ENCODE measurements around the gene SCYGR1.
"Not testable (repeated sequence)": the region's sequence is repeated elsewhere in the genome, so short reads cannot be mapped to it uniquely, and the experiment has no call there.

Gene SCYGR1

DNA sequence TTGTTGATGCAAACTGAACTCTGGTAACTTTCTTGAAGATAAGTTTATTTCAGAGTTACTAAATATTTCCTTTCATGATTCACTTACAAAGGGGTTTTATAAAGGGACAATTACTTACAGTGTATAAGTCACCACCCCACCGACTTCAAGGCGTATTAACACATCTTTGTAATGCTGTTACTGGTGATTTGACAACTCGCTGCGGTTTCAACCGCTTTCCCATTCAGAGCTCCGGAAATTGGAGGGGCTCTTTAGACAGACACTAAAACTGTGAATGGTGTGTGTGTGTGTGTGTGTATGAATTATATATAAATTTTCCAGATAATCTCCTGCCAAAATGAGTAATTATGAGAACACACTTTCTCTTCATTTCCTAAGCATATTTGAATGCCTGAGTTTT is 13.6 kb downstream of the SCYGR1 start:
- FAIRE-seq (no peak), DNase-seq (ENCODE audit: insufficient read length, low spot score) (no peak)

DNA sequence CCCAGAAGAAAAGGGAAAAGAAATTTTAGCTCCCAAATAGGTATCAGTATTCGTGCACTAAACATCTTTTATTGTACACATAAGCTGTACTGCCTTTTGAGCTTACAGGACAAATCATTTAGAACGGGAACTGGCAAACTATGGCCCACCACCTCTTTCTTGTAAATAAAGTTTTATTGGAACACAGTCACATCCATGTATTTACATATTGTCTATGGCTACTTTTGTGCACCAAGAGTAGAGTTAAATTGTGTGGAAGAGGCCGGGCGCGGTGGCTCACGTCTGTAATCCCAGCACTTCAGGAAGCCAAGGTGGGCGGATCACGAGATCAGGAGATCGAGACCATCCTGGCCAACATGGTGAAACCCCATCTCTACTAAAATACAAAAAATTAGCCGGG is 14.4 kb downstream of the SCYGR1 start:
- no peak for FAIRE-seq
- DNase-seq (ENCODE audit: insufficient read length, low spot score), result no peak

DNA sequence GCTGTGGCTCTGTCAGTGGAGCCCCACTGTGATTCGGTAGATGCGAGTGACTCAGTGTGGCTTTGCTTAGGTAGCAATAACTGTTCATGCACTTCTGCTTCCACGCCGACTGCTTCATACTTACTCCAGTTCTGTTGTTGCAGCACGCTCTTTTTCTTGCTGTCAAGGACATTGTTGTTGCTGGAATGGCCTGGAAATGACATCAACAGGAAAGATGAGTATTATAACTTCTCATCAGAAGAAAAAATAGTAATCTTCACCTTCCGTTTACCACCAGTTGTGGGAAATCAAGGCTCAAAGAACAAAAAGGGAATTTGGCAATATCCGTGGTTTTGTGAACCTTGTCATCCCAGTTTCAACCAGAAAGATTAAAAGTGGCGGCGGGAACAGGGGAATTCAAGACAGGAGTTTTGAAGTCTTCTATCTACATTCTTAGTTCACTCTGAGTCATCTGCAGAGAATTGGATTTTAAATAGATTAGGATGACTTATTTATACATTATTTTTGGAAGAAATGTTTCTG is 16.9 kb downstream of the SCYGR1 start:
- FAIRE-seq (no peak), DNase-seq (ENCODE audit: insufficient read length, low spot score) (no peak)

DNA sequence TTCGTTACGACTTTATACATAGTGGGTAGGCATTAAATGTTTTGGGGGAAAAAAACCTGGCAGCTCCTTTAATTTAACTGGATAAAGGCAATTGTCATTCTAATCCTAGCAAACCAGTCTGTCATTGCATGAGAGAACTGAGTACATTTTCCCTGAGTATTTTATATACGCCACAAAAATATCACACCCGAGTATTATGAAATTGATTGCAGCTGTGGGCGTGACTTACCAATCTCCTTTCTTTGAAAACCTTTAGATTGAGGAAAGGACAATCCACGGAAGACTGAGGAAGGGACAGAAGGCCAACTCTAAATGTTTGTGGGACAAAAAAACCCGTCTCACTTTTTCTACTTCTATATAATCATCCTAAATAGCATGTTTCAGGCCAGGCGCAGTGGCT is 17.7 kb downstream of the SCYGR1 start:
- FAIRE-seq (no peak), DNase-seq (ENCODE audit: insufficient read length, low spot score) (no peak)

DNA sequence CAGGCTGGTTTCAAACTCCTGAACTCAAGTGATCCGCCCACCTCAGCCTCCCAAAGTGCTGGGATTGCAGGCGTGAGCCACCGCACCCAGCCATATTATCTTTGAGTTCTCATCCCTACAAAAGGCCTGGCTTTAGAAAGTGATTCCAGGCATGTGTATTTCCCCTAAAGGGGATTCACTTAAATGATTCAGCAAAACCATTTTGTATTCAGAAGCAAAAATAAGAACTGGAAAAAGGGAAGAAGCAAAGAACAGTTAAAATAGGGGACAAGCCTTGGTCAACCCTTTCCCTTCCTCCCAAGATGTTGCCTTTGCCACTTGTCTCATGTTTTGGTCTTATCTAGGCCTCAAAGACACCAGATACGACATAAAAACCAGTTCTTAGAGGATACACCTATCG is 19.2 kb downstream of the SCYGR1 start:
- DNase-seq (ENCODE audit: insufficient read length, low spot score) (no peak), FAIRE-seq (no peak)

DNA sequence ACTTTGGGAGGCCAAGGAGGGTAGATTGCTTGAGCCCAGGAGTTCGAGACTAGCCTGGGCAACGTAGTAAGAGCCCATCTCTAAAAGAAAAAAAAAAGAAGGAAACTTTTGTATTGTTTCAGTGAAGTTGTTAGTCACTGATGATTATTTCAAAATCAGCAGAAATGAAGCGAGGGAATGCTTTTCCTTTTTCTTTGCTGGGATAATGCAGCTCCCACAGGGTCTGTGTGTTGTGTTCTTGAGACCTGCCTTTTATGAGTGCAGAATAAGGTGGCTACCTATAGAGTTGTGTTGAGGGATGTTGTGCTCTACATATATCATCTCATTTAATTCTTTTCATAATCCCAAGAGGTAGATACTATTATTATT is 20.3 kb downstream of the SCYGR1 start:
- no peak for DNase-seq (ENCODE audit: insufficient read length, low spot score)
- no peak for FAIRE-seq

DNA sequence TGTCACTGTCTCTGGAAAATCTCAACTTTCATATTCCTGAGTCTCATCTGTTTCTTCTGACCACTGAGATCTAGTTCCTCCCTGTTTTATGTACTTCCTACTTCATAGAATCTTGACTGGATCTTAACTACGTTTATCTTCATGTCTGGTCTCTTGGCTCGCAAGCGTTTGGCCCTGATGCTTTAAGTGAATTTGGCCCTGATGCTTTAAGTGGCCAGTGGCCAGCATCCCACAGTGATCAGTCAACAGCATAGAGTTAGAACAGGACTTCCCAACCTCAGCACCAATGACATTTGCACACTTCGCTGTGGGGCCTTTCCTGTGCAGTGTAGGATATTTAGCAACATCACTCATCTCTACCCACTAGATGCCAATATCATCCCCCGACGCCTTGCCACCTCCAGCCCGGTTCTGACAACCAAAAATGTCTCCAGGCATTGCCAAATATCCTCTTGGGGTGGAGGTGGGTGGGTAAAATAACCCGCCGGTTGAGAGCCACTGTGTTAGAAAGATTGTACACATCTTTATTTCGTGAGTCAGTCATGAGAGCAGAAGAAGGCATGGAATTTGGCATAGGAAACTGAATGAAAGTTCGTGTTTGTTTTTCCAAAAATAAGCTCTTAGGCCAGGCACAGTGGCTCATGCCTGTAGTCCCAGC is 20.9 kb downstream of the SCYGR1 start:
- DNase-seq (ENCODE audit: insufficient read length, low spot score) (no peak), FAIRE-seq (no peak)

DNA sequence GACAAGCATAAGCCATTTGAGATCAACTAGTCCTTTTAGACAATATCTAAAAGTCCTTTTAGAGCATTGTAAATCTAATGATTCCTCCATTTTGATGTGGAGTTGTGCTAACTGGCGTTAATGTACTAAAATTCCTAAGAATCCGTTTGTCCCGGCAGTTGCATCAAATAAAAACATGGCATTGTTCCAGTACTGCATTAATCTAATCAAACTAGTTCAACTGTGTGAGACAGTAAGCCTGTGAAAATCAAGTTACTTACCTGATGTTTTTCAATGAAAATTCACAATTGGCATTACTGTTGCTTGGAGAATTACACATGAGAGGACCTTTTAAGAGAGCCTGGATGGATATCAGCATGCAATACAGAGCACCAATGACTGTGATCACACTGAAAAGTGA is 21.9 kb downstream of the SCYGR1 start:
- FAIRE-seq (no peak), DNase-seq (ENCODE audit: insufficient read length, low spot score) (no peak)

DNA sequence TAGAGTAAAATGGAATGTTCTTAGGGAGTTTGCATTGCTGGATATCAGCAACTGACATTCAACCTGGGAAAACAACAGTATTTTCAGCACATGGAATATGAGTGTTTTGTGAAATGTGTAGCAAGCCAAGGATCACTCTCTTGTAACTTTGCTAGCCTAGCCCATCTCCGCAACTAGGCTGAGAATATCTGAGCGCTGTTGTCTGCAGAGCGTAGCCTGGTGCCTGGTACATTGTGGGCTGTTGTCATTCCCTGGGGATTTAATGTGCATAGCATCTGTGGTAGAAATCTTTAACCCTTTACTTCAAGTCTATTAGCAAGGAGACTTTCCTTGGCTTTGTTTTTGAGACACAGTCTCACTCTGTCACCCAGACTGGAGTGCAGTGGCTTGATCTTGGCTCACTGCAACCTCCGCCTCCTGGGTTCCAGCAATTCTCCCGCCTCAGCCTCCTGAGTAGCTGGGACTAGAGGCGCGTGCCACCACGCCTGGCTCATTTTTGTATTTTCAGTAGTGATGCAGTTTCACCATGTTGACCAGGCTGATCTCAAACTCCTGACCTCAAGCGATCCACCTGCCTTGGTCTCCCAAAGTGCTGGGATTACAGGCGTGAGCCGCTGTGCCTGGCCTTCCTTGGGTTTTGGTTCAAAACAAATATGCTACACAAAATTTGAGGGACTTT is 23.0 kb downstream of the SCYGR1 start:
- not testable (repeated sequence) for DNase-seq (ENCODE audit: insufficient read length, low spot score); FAIRE-seq

DNA sequence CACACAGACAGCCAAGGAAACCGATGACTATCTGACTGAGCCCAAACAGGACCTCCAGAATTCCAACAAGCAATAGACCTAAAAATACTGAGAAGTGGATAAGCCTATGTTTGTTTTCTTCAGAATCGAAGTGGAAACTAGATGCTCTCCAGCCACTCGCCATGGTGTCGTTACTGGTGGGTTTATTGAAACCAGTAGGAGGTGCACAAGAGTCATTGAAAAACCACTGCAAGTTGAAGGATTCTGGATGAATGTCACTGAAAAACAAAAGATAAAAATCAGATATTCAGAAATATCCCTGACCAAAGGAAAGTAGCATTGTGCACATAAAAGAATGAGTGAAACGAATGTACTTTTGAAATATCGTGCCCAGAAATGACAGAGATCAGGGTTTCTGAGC is 24.0 kb downstream of the SCYGR1 start:
- DNase-seq (ENCODE audit: insufficient read length, low spot score) (no peak), FAIRE-seq (no peak)

DNA sequence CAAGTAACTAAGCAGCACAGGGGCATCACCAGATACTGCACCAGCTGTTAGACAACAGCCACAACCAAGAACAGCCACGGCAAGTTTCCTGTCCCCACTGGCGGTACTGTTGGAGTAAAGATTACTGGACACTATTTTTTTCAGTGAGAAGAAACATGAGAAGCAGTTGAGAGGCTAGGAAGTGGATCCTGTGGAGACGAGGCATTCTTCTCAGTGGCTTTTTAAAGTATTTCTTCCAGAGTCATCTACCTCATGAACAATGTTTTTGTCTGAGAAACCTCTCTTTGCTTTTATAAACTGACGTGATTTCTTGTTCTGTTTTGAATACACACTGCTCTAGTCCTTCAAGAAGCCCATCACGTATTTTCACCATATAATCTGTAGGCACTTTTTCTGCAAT is 27.4 kb downstream of the SCYGR1 start:
- FAIRE-seq (no peak), DNase-seq (ENCODE audit: insufficient read length, low spot score) (no peak)

DNA sequence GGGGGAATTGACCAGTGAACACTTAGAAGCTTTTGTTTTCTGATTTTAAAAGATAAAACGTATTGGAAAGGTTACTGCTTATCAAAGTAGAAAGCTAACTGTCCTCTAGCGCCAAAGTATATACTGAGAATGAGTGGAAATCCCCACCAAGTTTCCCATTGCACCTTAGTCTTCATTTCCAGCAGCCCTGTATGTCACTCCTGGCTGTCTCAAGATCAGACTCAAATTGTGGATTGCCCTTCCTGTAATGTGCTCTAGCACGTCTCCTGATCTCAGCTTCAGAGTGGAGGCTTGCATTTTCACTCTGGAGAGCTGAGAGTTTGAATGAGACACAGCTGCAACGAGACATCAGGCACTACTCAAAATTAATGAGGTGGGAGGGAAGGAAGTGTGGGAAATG is 36.1 kb downstream of the SCYGR1 start:
- DNase-seq (ENCODE audit: insufficient read length, low spot score), result no peak
- peak; percentile 44 for FAIRE-seq

DNA sequence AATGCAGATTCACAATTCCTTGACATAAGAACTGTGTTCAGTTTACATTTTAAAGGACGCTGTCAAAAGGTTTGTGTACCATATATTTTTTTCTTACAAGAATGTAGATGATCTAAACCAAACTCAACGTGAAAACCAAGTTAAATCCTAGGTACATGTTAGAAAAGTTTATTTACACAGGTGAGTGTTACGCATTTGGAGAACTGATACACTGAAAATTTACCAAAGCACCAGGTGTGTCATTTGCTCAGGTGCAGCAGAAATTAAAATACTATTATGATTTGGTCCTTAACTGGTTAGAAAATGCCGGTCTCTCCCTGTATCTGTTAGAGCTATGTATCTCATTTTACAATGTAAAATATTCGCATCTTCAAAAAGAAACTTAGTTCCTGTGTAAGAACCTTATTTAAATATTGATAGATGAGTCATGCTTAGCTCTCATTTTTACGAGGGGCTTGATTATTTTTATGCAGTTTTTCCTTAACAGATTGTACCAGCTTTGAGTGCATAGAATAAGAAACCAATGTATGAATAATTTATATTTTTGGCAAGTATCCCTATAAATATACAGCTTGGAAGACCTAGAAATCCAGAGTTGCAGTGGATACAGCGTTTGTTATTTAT is 37.6 kb downstream of the SCYGR1 start:
- FAIRE-seq (peak; percentile 33), DNase-seq (ENCODE audit: insufficient read length, low spot score) (no peak)

DNA sequence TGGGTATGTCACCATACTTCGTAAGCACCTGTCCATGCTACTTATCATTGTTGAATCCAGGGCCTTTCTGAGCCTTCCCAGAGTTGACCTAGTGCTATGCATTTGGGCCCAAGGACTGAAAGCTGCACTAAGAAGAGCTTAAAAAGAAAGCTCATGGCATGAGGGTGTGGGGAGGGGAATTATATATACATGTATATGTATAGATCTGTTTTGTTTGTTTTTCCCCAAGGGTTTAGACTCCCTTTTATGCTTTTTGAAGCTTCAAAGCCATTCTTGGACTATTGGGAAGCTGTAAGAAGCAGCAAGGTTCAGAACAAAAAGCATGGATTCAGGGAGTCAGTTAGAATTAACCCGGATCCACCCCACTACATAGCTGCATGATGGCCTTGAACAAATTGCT is 39.4 kb downstream of the SCYGR1 start:
- FAIRE-seq (no peak), DNase-seq (ENCODE audit: insufficient read length, low spot score) (no peak)

DNA sequence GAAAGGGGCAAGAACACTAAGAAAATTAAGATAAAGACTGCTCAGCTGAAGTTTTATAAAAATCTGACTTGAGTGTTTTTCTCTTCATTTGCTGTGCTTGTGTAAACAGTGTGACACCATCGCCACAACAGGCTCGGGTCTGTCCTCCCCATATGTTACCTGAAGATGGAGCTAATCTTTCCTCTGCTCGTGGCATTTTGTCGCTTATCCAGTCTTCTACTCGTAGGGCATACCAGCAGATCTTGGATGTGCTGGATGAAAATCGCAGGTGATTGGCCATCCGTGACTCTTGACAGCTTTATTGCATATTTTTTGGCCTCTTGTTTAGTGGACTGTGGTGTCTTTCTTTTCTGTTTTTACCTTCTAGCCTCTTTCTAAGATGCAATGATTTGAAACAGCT is 40.6 kb downstream of the SCYGR1 start:
- no peak for DNase-seq (ENCODE audit: insufficient read length, low spot score)
- FAIRE-seq, result no peak

DNA sequence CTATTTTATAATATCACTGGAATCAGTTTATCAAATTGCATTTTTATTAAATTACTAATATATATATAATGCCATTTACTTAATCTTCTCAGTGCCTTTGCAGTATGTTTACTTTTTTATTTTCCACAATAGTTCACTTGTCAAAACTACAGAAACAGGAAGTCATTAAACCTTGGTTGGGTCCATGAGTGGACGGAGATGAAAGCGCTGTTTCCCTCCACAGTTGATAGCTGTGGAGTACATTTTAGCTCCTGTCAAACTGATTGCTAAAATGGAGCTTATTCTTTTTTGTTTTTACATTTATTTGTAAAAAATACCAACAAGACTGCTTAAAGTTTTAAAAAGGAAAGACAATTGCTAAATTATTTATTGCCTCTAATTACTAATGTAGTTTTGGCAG is 43.5 kb downstream of the SCYGR1 start:
- no peak for FAIRE-seq
- DNase-seq (ENCODE audit: insufficient read length, low spot score), result no peak

DNA sequence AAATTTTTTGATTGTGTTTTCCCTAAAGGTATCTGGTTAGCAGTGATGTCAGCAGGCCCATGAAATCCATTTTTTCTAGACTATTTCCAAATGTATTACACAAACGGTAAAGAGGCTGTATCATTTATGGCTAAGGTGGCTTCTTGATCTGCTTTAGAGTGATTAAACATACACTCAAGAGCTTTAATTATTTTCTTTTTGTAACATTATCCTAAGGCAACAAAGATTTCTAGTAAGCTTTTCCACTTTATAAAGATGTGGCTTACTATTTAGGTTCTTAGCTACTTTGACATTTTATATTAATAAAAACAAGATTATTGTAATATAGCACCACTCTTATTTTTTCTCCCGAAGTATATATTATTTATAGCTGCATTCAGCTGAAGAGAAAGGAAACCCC is 46.2 kb downstream of the SCYGR1 start:
- FAIRE-seq, result no peak
- DNase-seq (ENCODE audit: insufficient read length, low spot score), result no peak

DNA sequence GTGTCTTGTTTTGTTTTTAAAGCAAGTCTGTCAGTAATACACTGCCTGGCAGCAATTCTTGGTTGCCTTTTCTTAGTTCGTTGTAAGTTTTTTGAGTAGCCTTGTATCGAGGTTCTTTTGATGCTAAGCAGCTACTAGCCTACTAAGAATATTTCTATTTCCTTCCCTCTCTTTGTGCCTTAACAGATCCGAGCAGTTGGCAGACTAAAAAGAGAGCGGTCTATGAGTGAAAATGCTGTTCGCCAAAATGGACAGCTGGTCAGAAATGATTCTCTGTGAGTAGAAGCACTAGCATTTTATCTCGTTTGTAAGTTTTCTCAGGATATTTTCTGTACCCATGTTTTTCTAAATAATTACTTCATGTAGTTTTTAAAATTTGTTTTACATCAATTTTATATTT is 47.6 kb downstream of the SCYGR1 start:
- DNase-seq (ENCODE audit: insufficient read length, low spot score) (no peak), FAIRE-seq (no peak)

DNA sequence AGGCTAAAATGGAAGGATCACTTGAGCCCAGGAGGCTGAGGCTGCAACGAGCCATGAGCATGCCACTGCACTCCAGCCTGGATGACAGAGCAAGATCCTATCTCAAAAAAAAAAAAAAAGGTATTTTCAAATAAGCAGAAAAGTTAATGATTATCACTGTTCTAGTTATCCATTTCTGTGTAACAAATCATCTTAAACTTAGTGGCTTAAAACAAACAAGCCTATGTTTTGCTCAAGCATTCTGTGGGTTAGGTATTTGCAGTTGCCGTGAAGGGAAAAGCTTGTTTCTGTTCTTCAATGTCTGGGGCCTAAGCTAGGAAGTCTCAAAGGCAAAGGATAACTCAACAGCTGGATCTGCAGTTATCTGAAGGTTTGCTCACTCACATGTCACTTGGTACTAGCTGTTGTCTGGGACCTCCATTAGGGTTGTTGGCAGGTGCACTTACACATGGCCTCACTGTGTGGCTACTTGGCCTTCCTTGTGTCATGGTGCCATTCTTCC is 48.6 kb downstream of the SCYGR1 start:
- no peak for FAIRE-seq

More for the DNA sequence above, 48.6 kb downstream of the SCYGR1 start:
- DNase-seq (ENCODE audit: insufficient read length, low spot score), result no peak
